HCT116 (cell line): Measurements from ENCODE around the gene UTP11. TPM values are rescaled to one million over a fixed set of nuclear protein-coding genes. Genes with fewer than 3 reads are reported as not detected.
A peak's percentile ranks its signal among the peaks of the same experiment; 100 is the strongest.

Source experiments
- ATAC-seq: fragments of 200-7000 bp; cut with Tn5 transposase; 2 replicates; pipeline ENCODE4 v1.9.1; 2020; ENCODE audit warnings: mild to moderate bottlenecking, moderate library complexity
- BruUV-seq: library from RNA; stranded (reverse); fragments of 400-500 nt; replicated peaks from 2 replicates; lab custom pipeline; 2021; lab: Mats Ljungman, UMichigan
- CTCF ChIA-PET: fragments of 300-600 bp; sonication (Branson Sonifier 250); formaldehyde crosslinking; loops from one replicate; lab custom pipeline; 2021; ENCODE audit warnings: antibody characterized with exemption; lab: Charles Lee
- POLR2A ChIA-PET: fragments of 300-600, 350-600 bp; sonication (Branson Sonifier 250); formaldehyde crosslinking; loops from one replicate; lab custom pipeline; 2021; ENCODE audit warnings: antibody characterized with exemption; lab: Charles Lee
- RAD21 ChIA-PET, 2 experiments: fragments of 300-600 bp; sonication (Branson Sonifier 250); formaldehyde crosslinking; loops; one replicate each; lab custom pipeline; 2023; ENCODE audit warnings: low total read pairs in 2 of 2; ENCODE audit not compliant: uncharacterized antibody in 2 of 2, unreplicated experiment in 2 of 2, low non-redundant PET in 1 of 2; lab: Charles Lee
- DNase-seq: peaks from one replicate; pipeline ENCODE4 v3.0.0-alpha.2; 2010; ENCODE audit warnings: low read depth, low spot score
- H2AFZ ChIP-seq: fragments of 200-600 bp; shearing (Covaris generic), sonication (generic); 2 replicates; pipeline ENCODE4 v1.6.1; 2017; ENCODE audit warnings: low read depth, mixed run types, mixed read lengths, antibody characterized with exemption, low read length; ENCODE audit not compliant: poor library complexity, severe bottlenecking
- H3K27ac ChIP-seq: 2 replicates; pipeline ENCODE4 v1.5.1; 2012; ENCODE audit warnings: low read depth, low read length
- H3K27me3 ChIP-seq: fragments of 200-600 bp; sonication (generic); 2 replicates; pipeline ENCODE4 v1.6.1; 2016; ENCODE audit warnings: mixed run types, low read length, mixed read lengths; ENCODE audit not compliant: insufficient read depth
- H3K36me3 ChIP-seq, 2 experiments: fragments of 200-500 bp in 1 of 2; fragments of 200-600 bp in 1 of 2; sonication (Bioruptor generic) in 1 of 2; sonication (generic) in 1 of 2; 2 replicates each; pipeline versions ENCODE4 v1.5.1 to v1.6.1; 2014 to 2016; ENCODE audit warnings: low read length in 2 of 2, inconsistent platforms in 1 of 2, mixed read lengths in 1 of 2, mixed run types in 1 of 2; ENCODE audit not compliant: insufficient read depth in 2 of 2, control insufficient read depth in 1 of 2
- H3K4me1 ChIP-seq, 2 experiments: fragments of 200-600 bp in 1 of 2; sonication (generic) in 1 of 2; 2 replicates each; pipeline versions ENCODE4 v1.5.1 to v1.6.1; 2012 to 2017; ENCODE audit warnings: low read length in 2 of 2, inconsistent platforms in 1 of 2, mild to moderate bottlenecking in 1 of 2, mixed read lengths in 1 of 2, mixed run types in 1 of 2, moderate library complexity in 1 of 2; ENCODE audit not compliant: insufficient read depth in 2 of 2, control insufficient read depth in 1 of 2
- H3K4me2 ChIP-seq: fragments of 200-600 bp; sonication (generic); 2 replicates; pipeline ENCODE4 v1.6.1; 2017; ENCODE audit warnings: mixed run types, low read length, mixed read lengths
- H3K4me3 ChIP-seq, 2 experiments: fragments of 200-600 bp in 1 of 2; sonication (generic) in 1 of 2; replicated peaks in 1 of 2; 2 replicates each; pipeline ENCODE4 v1.5.1; 2011 to 2016; ENCODE audit warnings: low read length in 2 of 2, control low read depth in 1 of 2, low read depth in 1 of 2, mild to moderate bottlenecking in 1 of 2, mixed read lengths in 1 of 2, mixed run types in 1 of 2
- H3K79me2 ChIP-seq: fragments of 200-600 bp; sonication (generic); 2 replicates; pipeline ENCODE4 v1.6.1; 2017; ENCODE audit warnings: mild to moderate bottlenecking, mixed run types, low read length, moderate library complexity, mixed read lengths; ENCODE audit not compliant: insufficient read depth
- H3K9ac ChIP-seq: fragments of 200-600 bp; sonication (generic); 2 replicates; pipeline ENCODE4 v1.6.1; 2016; ENCODE audit warnings: low read length, mixed read lengths
- H3K9me2 ChIP-seq: fragments of 200-600 bp; sonication (generic), shearing (Covaris generic); 2 replicates; pipeline ENCODE4 v1.6.1; 2017; ENCODE audit warnings: mixed run types, mild to moderate bottlenecking, moderate library complexity; ENCODE audit not compliant: insufficient read depth
- H3K9me3 ChIP-seq, 2 experiments: fragments of 200-500 bp in 1 of 2; fragments of 200-600 bp in 1 of 2; sonication (Bioruptor generic) in 1 of 2; sonication (generic) in 1 of 2; 2 replicates each; pipeline ENCODE4 v1.6.1; 2014 to 2017; ENCODE audit warnings: low read length in 2 of 2, mixed read lengths in 2 of 2, inconsistent platforms in 1 of 2, low read depth in 1 of 2, mild to moderate bottlenecking in 1 of 2, mixed run types in 1 of 2, moderate library complexity in 1 of 2; ENCODE audit not compliant: control insufficient read depth in 1 of 2, insufficient read depth in 1 of 2
- H4K20me1 ChIP-seq: fragments of 200-600 bp; sonication (generic), shearing (Covaris generic); 2 replicates; pipeline ENCODE4 v1.6.1; 2017; ENCODE audit warnings: mixed run types, mild to moderate bottlenecking, moderate library complexity; ENCODE audit not compliant: insufficient read depth
- CEBPB ChIP-seq: IDR thresholded peaks from 2 replicates; pipeline ENCODE4 v1.6.1; 2012; ENCODE audit warnings: low read depth
- CTCF ChIP-seq, 3 experiments: fragments of 200-600 bp in 1 of 3; sonication (generic) in 1 of 3; IDR thresholded peaks in 2 of 3; conservative IDR thresholded peaks in 1 of 3; 2 replicates each; pipeline ENCODE4 v1.5.1; 2012 to 2017; ENCODE audit warnings: low read depth in 2 of 3, low read length in 2 of 3, antibody characterized with exemption in 1 of 3, borderline replicate concordance in 1 of 3, control low read depth in 1 of 3, mild to moderate bottlenecking in 1 of 3, mixed read lengths in 1 of 3, mixed run types in 1 of 3, moderate library complexity in 1 of 3; ENCODE audit not compliant: insufficient read depth in 1 of 3
- EGR1 ChIP-seq: IDR thresholded peaks from 2 replicates; pipeline ENCODE4 v1.6.1; 2012; ENCODE audit warnings: low read depth
- ELF1 ChIP-seq: IDR thresholded peaks from 2 replicates; pipeline ENCODE4 v1.6.1; 2012; ENCODE audit warnings: low read depth, borderline replicate concordance
- EZH2 ChIP-seq: fragments of 200-600 bp; sonication (generic); IDR thresholded peaks from 2 replicates; pipeline ENCODE4 v1.6.1; 2017; ENCODE audit warnings: antibody characterized with exemption, mixed run types
- EZH2phosphoT487 ChIP-seq: fragments of 200-600 bp; IDR thresholded peaks from 2 replicates; pipeline ENCODE4 v1.6.1; 2018; ENCODE audit warnings: antibody characterized with exemption, borderline replicate concordance
- JUND ChIP-seq: IDR thresholded peaks from 2 replicates; pipeline ENCODE4 v1.6.1; 2012
- MAX ChIP-seq: IDR thresholded peaks from 2 replicates; pipeline ENCODE4 v1.6.1; 2012
- POLR2A ChIP-seq: IDR thresholded peaks from 2 replicates; pipeline ENCODE4 v1.7.0; 2011; ENCODE audit warnings: borderline replicate concordance; ENCODE audit not compliant: insufficient read depth, insufficient read length; ENCODE audit errors: extremely low read depth
- POLR2AphosphoS5 ChIP-seq: IDR thresholded peaks from 2 replicates; pipeline ENCODE4 v1.6.1; 2011; ENCODE audit warnings: mild to moderate bottlenecking, low read depth, low read length, moderate library complexity
- RAD21 ChIP-seq: IDR thresholded peaks from 2 replicates; pipeline ENCODE4 v1.6.1; 2012; ENCODE audit warnings: low read depth, mild to moderate bottlenecking
- SIN3A ChIP-seq: IDR thresholded peaks from 2 replicates; pipeline ENCODE4 v1.6.1; 2012; ENCODE audit warnings: low read depth
- SRF ChIP-seq: IDR thresholded peaks from 2 replicates; pipeline ENCODE4 v1.6.1; 2012; ENCODE audit warnings: low read depth
- YY1 ChIP-seq: IDR thresholded peaks from 2 replicates; pipeline ENCODE4 v1.6.1; 2011; ENCODE audit warnings: low read length, low read depth, moderate library complexity, mild to moderate bottlenecking; ENCODE audit not compliant: insufficient replicate concordance; ENCODE audit errors: extremely low read depth
- intact Hi-C: fragments of 100-400 bp; cut with micrococcal nuclease; formaldehyde crosslinking; loops from 2 replicates; pipeline ENCODE4 v1.10.0; 2022
- total RNA-seq: library from RNA; stranded (reverse); gene quantifications from one replicate; pipeline ENCODE4 v1.2.1, GENCODE V29; 2021; ENCODE audit not compliant: unreplicated experiment
- TF ChIP-seq, protein P1 (sequence below): IDR thresholded peaks from 2 replicates; pipeline ENCODE4 v1.6.1; 2011; ENCODE audit warnings: mild to moderate bottlenecking, low read length, moderate library complexity; ENCODE audit not compliant: insufficient replicate concordance; ENCODE audit errors: extremely low read depth
- TF ChIP-seq, protein P2 (sequence below): IDR thresholded peaks from 2 replicates; pipeline ENCODE4 v1.6.1; 2012; ENCODE audit warnings: low read depth
- TF ChIP-seq, protein P3 (sequence below): IDR thresholded peaks from 2 replicates; pipeline ENCODE4 v1.6.1; 2012

UTP11 gene
- total RNA-seq, 1 experiment from 2014 or later: 47.5 TPM

- H3K4me1 ChIP-seq: peaks cover 0 to 10% of the 10 kb centered on the region in 2 experiments; a peak in 1 of 4 replicates
- BruUV-seq: no TSS peak
- H3K9ac ChIP-seq: peak overlapping the region; percentile 38
- TF ChIP-seq, protein P1, sequence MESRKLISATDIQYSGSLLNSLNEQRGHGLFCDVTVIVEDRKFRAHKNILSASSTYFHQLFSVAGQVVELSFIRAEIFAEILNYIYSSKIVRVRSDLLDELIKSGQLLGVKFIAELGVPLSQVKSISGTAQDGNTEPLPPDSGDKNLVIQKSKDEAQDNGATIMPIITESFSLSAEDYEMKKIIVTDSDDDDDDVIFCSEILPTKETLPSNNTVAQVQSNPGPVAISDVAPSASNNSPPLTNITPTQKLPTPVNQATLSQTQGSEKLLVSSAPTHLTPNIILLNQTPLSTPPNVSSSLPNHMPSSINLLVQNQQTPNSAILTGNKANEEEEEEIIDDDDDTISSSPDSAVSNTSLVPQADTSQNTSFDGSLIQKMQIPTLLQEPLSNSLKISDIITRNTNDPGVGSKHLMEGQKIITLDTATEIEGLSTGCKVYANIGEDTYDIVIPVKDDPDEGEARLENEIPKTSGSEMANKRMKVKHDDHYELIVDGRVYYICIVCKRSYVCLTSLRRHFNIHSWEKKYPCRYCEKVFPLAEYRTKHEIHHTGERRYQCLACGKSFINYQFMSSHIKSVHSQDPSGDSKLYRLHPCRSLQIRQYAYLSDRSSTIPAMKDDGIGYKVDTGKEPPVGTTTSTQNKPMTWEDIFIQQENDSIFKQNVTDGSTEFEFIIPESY: no peak
- TF ChIP-seq RAD21: no peak
- no peak for TF ChIP-seq SIN3A
- no peak for TF ChIP-seq EGR1
- no peak for TF ChIP-seq MAX
- no peak for TF ChIP-seq CEBPB
- no peak for TF ChIP-seq ELF1
- TF ChIP-seq EZH2phosphoT487: no peak
- TF ChIP-seq CTCF (IDR thresholded peaks at IDR 0.05 in 2 of 3, conservative IDR thresholded peaks at IDR 0.05 in 1 of 3; ENCODE audit: borderline replicate concordance in 1 of 3, insufficient read depth in 1 of 3, low read depth in 2 of 3, low read length in 2 of 3): no peak
- TF ChIP-seq SRF: no peak
- TF ChIP-seq YY1: no peak
- TF ChIP-seq POLR2AphosphoS5: no peak
- TF ChIP-seq, protein P2, sequence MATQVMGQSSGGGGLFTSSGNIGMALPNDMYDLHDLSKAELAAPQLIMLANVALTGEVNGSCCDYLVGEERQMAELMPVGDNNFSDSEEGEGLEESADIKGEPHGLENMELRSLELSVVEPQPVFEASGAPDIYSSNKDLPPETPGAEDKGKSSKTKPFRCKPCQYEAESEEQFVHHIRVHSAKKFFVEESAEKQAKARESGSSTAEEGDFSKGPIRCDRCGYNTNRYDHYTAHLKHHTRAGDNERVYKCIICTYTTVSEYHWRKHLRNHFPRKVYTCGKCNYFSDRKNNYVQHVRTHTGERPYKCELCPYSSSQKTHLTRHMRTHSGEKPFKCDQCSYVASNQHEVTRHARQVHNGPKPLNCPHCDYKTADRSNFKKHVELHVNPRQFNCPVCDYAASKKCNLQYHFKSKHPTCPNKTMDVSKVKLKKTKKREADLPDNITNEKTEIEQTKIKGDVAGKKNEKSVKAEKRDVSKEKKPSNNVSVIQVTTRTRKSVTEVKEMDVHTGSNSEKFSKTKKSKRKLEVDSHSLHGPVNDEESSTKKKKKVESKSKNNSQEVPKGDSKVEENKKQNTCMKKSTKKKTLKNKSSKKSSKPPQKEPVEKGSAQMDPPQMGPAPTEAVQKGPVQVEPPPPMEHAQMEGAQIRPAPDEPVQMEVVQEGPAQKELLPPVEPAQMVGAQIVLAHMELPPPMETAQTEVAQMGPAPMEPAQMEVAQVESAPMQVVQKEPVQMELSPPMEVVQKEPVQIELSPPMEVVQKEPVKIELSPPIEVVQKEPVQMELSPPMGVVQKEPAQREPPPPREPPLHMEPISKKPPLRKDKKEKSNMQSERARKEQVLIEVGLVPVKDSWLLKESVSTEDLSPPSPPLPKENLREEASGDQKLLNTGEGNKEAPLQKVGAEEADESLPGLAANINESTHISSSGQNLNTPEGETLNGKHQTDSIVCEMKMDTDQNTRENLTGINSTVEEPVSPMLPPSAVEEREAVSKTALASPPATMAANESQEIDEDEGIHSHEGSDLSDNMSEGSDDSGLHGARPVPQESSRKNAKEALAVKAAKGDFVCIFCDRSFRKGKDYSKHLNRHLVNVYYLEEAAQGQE: no peak
- TF ChIP-seq JUND: no peak
- TF ChIP-seq, protein P3, sequence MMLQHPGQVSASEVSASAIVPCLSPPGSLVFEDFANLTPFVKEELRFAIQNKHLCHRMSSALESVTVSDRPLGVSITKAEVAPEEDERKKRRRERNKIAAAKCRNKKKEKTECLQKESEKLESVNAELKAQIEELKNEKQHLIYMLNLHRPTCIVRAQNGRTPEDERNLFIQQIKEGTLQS: no peak
- no peak for TF ChIP-seq POLR2A
- no peak for TF ChIP-seq EZH2
- TF ChIP-seq, all 23 proteins: peak for 0
- Histone ChIP-seq H4K20me1 (no peaks in the 10 kb centered on the region), H3K36me3 (no peaks in the 10 kb centered on the region), H3K9me2 (no peaks in the 10 kb centered on the region), H3K79me2 (no peaks in the 10 kb centered on the region), H3K27me3 (no peaks in the 10 kb centered on the region), H3K4me2 (peak overlapping the region; percentile 82), H3K27ac (no peak overlapping the region), H3K9me3 (no peaks in the 10 kb centered on the region), H3K4me3 (peak overlapping the region in 1 of 2 experiments; percentile 56; a peak in 3 of 4 replicates), H2AFZ (no peak overlapping the region)
- DNase-seq (no peak), ATAC-seq (no peak)
- ChIA-PET RAD21 (no interaction called here), CTCF (interaction anchor here (1.0 kb wide), 1 partner anchor 475 kb away, joined by 4 read pairs; no protein-coding TSS in a partner anchor), POLR2A (no interaction called here)
- intact Hi-C loops: no loop called here
These were observed 35.1 kb downstream of the UTP11 start for GRCh38 chr1:38047603-38048141.
